Measurements from ENCODE around the gene DCXR. TPM values are rescaled to one million over a fixed set of nuclear protein-coding genes. Genes with fewer than 3 reads are reported as not detected.

DCXR gene
- total and polyA plus RNA-seq, 2 of the 13 experiments (the other 11 are each of a cell fraction or from before 2014, with no cell fraction given): 287 to 311 TPM

DNA sequence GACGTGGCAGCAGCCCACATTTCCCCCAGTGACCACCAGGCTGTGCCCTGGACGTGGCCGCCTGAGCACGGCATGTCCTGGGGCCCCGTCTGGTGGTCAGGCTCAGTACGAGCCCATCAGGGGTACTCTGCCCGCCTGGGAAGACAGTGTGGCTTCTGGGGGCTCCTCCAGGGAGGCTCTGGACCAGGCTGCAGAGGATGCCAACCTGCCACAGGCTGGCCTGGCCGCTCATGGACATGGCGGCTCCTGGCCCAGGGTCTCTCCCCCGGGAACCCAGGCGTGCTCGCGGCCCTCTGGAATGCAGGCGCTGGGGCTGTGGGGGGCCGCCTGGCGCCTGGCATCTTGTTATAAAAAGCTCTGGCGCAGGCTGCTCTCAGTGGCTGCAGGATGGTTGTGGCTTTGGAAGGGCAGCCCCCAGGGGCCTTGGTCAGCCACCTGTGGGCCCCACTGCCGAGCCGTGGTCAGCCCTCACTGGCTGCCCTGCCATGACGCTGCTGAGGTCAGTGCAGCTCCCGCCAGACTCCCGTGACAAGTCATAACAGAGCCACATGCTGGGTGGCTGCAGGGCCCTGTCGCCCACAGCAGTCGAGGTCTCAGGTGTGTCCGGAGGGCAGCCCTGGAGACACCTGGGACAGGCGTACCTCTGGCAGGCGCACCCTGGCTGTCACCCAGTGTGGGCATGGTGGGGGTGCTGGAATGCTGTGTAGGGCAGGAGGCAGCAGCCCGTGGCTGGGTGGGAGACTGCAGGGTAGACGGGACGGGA, 29.8 kb downstream of the DCXR start (continued):
- TF ChIP-seq ARID4A (CRISPR knock-in tag; IDR thresholded peaks at IDR 0.05; ENCODE audit: borderline replicate concordance) (peak; percentile 38; the same call in 1 of the 2 replicates), ZNF567 (CRISPR knock-in tag; IDR thresholded peaks at IDR 0.05; ENCODE audit: borderline replicate concordance) (no peak), ZNF547 (CRISPR knock-in tag; IDR thresholded peaks at IDR 0.05) (no peak), AGO2 (optimal IDR thresholded peaks at IDR 0.05; ENCODE audit: low read depth, low read length) (peak; percentile 99), MED8 (CRISPR knock-in tag; IDR thresholded peaks at IDR 0.05; ENCODE audit: insufficient replicate concordance) (no peak), ATF5 (CRISPR knock-in tag; IDR thresholded peaks at IDR 0.05; ENCODE audit: low read depth) (no peak), NFATC3 (CRISPR knock-in tag; IDR thresholded peaks at IDR 0.05) (no peak), MAX (IDR thresholded peaks at IDR 0.05) (no peak), ZNF674 (CRISPR knock-in tag; IDR thresholded peaks at IDR 0.05; ENCODE audit: low read depth) (no peak), POLR2G (IDR thresholded peaks at IDR 0.05; ENCODE audit: low read depth, low read length) (peak; percentile 58), UBTF (CRISPR knock-in tag; IDR thresholded peaks at IDR 0.05) (peak; percentile 13; the same call in 1 of the 2 replicates), ZBTB37 (CRISPR knock-in tag; IDR thresholded peaks at IDR 0.05) (no peak), NR2F2 (IDR thresholded peaks at IDR 0.05; ENCODE audit: borderline replicate concordance, low read depth) (0 out of 2 replicates have a peak, but pooled peaks have one; percentile 6), CCAR2 (optimal IDR thresholded peaks at IDR 0.05; ENCODE audit: low read depth, low read length) (no peak)
- TF ChIP-seq, protein P1, sequence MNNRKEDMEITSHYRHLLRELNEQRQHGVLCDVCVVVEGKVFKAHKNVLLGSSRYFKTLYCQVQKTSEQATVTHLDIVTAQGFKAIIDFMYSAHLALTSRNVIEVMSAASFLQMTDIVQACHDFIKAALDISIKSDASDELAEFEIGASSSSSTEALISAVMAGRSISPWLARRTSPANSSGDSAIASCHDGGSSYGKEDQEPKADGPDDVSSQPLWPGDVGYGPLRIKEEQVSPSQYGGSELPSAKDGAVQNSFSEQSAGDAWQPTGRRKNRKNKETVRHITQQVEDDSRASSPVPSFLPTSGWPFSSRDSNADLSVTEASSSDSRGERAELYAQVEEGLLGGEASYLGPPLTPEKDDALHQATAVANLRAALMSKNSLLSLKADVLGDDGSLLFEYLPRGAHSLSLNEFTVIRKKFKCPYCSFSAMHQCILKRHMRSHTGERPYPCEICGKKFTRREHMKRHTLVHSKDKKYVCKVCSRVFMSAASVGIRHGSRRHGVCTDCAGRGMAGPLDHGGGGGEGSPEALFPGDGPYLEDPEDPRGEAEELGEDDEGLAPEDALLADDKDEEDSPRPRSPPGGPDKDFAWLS (CRISPR knock-in tag; IDR thresholded peaks at IDR 0.05; ENCODE audit: borderline replicate concordance): no peak
